ENCODE results near the gene PTGFR.

The PTGFR gene

GRCh38 chr1:78560811-78561210 lies 70.0 kb downstream of the PTGFR start:
- TF ChIP-seq CTCF (IDR thresholded peaks at IDR 0.05; ENCODE audit: insufficient read depth, low read length, poor library complexity, severe bottlenecking) (no peak), EZH2phosphoT487 (conservative IDR thresholded peaks at IDR 0.05; ENCODE audit: low read length) (no peak)

GRCh38 chr1:78561856-78562255 lies 71.1 kb downstream of the PTGFR start:
- H3K79me2 ChIP-seq (ENCODE audit: insufficient read depth, low read length): no peaks in the 10 kb centered on the region
- H3K9me2 ChIP-seq (replicated peaks; ENCODE audit: insufficient read depth, low read length): no peaks in the 10 kb centered on the region
- no peaks in the 10 kb centered on the region for H3F3A ChIP-seq (ENCODE audit: insufficient read depth)
- H3K9me3 ChIP-seq (ENCODE audit: insufficient read depth, low read length): no peaks in the 10 kb centered on the region
- no peak overlapping the region for H3K4me3 ChIP-seq (ENCODE audit: insufficient read depth, low read length, poor library complexity, severe bottlenecking)
- H2AFZ ChIP-seq (ENCODE audit: low read depth, low read length, severe bottlenecking): no peak overlapping the region
- no peaks in the 10 kb centered on the region for H3K36me3 ChIP-seq (ENCODE audit: low read length)
- no peak for TF ChIP-seq CTCF (IDR thresholded peaks at IDR 0.05; ENCODE audit: insufficient read depth, low read length, poor library complexity, severe bottlenecking)
- TF ChIP-seq EZH2phosphoT487 (conservative IDR thresholded peaks at IDR 0.05; ENCODE audit: low read length): no peak
- H3K27ac ChIP-seq (ENCODE audit: low read depth, low read length): no peak overlapping the region
- no peak overlapping the region for H3K4me2 ChIP-seq (ENCODE audit: low read depth, low read length, poor library complexity, severe bottlenecking)
- H3K9ac ChIP-seq (ENCODE audit: low read length): no peak overlapping the region
- no peaks in the 10 kb centered on the region for H3K27me3 ChIP-seq (ENCODE audit: low read length)
- no peaks in the 10 kb centered on the region for H4K20me1 ChIP-seq (ENCODE audit: low read depth, low read length)

More at GRCh38 chr1:78560811-78561210, 70.0 kb downstream of the PTGFR start:
- H4K20me1 ChIP-seq (ENCODE audit: low read depth, low read length): no peaks in the 10 kb centered on the region
- no peaks in the 10 kb centered on the region for H3K36me3 ChIP-seq (ENCODE audit: low read length)
- H3K9me2 ChIP-seq (replicated peaks; ENCODE audit: insufficient read depth, low read length): no peaks in the 10 kb centered on the region
- no peaks in the 10 kb centered on the region for H3K79me2 ChIP-seq (ENCODE audit: insufficient read depth, low read length)
- no peaks in the 10 kb centered on the region for H3K27me3 ChIP-seq (ENCODE audit: low read length)
- H3K9ac ChIP-seq (ENCODE audit: low read length): no peak overlapping the region
- H3K4me2 ChIP-seq (ENCODE audit: low read depth, low read length, poor library complexity, severe bottlenecking): no peak overlapping the region
- no peaks in the 10 kb centered on the region for H3F3A ChIP-seq (ENCODE audit: insufficient read depth)
- no peak overlapping the region for H3K4me3 ChIP-seq (ENCODE audit: insufficient read depth, low read length, poor library complexity, severe bottlenecking)
- no peak overlapping the region for H3K27ac ChIP-seq (ENCODE audit: low read depth, low read length)
- H3K9me3 ChIP-seq (ENCODE audit: insufficient read depth, low read length): no peaks in the 10 kb centered on the region
- no peak overlapping the region for H2AFZ ChIP-seq (ENCODE audit: low read depth, low read length, severe bottlenecking)

GRCh38 chr1:78565393-78565792 lies 74.6 kb downstream of the PTGFR start:
- Histone ChIP-seq H3K9me2 (replicated peaks; ENCODE audit: insufficient read depth, low read length) (no peaks in the 10 kb centered on the region), H3K4me2 (ENCODE audit: low read depth, low read length, poor library complexity, severe bottlenecking) (no peak overlapping the region), H3K79me2 (ENCODE audit: insufficient read depth, low read length) (no peaks in the 10 kb centered on the region), H3K27ac (ENCODE audit: low read depth, low read length) (no peak overlapping the region), H2AFZ (ENCODE audit: low read depth, low read length, severe bottlenecking) (no peak overlapping the region), H3F3A (ENCODE audit: insufficient read depth) (no peaks in the 10 kb centered on the region), H3K36me3 (ENCODE audit: low read length) (no peaks in the 10 kb centered on the region), H3K9me3 (ENCODE audit: insufficient read depth, low read length) (no peaks in the 10 kb centered on the region), H3K4me3 (ENCODE audit: insufficient read depth, low read length, poor library complexity, severe bottlenecking) (no peak overlapping the region), H3K9ac (ENCODE audit: low read length) (no peak overlapping the region), H4K20me1 (ENCODE audit: low read depth, low read length) (no peaks in the 10 kb centered on the region), H3K27me3 (ENCODE audit: low read length) (no peaks in the 10 kb centered on the region)
- no peak for TF ChIP-seq EZH2phosphoT487 (conservative IDR thresholded peaks at IDR 0.05; ENCODE audit: low read length)
- TF ChIP-seq CTCF (IDR thresholded peaks at IDR 0.05; ENCODE audit: insufficient read depth, low read length, poor library complexity, severe bottlenecking): no peak
